Renal cortical epithelial cell (primary cell): ENCODE results near the gene KLK2. TPM values are rescaled to one million over a fixed set of nuclear protein-coding genes. Genes with fewer than 3 reads are reported as not detected.
A peak's percentile ranks its signal among the peaks of the same experiment; 100 is the strongest.

Source experiments
- DNase-seq: peaks from one replicate; pipeline ENCODE4 v3.0.0-alpha.2; 2011; ENCODE audit warnings: low read depth
- total RNA-seq: library from RNA; depleted of rRNA; stranded (reverse); fragments of >200 nt; gene quantifications from 2 replicates; pipeline ENCODE4 v1.2.3, GENCODE V29; 2014

KLK2 gene
- total RNA-seq, 1 donor from 2014 or later = not detected

DNA sequence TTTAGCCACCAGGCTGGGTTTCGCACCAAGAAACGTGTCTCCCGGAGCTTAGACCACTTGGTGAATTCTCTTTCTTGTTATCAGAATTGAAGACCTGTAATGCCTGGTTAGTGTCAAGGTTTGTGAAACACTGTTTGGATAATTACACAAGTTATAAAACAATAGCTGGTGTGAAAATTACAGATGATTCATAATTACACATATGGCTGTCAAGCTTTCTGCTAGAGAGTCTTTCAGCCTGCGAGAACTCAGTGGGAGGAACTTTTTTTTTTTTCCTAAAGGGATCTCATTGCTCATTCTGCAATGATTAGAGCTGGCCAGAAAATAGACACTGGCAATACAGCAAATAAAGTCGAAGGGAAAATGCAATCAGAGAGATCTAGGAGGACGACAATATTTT lies 51.3 kb downstream of the KLK2 start:
- no peak for DNase-seq

GRCh38 chr19:50925734-50926133 lies 52.5 kb downstream of the KLK2 start:
- peak; percentile 10 for DNase-seq

- no peak for DNase-seq
Measured at GRCh38 chr19:50926144-50926543, 52.9 kb downstream of the KLK2 start.

DNA sequence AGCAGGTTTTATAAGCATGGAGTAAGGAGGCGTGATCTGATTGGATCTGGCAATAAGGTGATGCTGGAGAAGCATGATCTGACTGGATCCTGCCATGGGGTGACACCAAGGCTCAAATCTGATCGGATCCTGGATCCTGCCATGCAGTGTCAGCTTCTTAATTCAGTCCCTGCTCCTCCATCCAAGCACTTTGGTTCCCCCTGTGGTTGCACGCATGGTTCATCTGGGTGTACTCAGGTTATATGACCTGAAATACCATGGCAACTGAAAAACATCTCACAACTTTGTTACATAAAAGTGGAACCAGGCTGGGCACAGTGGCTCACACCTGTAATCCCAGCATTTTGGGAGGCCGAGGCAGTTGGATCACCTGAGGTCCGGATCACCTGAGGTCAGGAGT lies 55.6 kb downstream of the KLK2 start:
- peak; percentile 7 for DNase-seq

Other genes starting within 250 kb of the KLK2 start
- gene SYT3, start 233.6 kb upstream of the KLK2 start, total RNA-seq = 0.40 TPM in 1 of 2 replicates, not detected in the other
- 0.40 TPM in 1 of 2 replicates, not detected in the other for gene C19orf81, start 224.0 kb upstream of the KLK2 start, total RNA-seq
- gene SHANK1, start 153.6 kb upstream of the KLK2 start, total RNA-seq = 0.17 and 0.65 TPM in 2 replicates
- gene CLEC11A, start 150.1 kb upstream of the KLK2 start, total RNA-seq = 0.15 and 0.52 TPM in 2 replicates
- not detected in 2 replicates for gene GPR32, start 103.0 kb upstream of the KLK2 start, total RNA-seq
- gene ACP4, start 83.0 kb upstream of the KLK2 start, total RNA-seq = not detected in 2 replicates
- not detected in 2 replicates for gene KLK1, start 49.7 kb upstream of the KLK2 start, total RNA-seq
- gene KLK15, start 39.9 kb upstream of the KLK2 start, total RNA-seq = not detected in 2 replicates
- gene KLK3, start 18.5 kb upstream of the KLK2 start, total RNA-seq = not detected in 2 replicates
- not detected in 2 replicates for gene KLK4, start 38.0 kb downstream of the KLK2 start, total RNA-seq
- 1.3 and 20.7 TPM in 2 replicates for gene KLK5, start 79.6 kb downstream of the KLK2 start, total RNA-seq
- 1.0 and 16.8 TPM in 2 replicates for gene KLK6, start 96.2 kb downstream of the KLK2 start, total RNA-seq
- gene KLK7, start 110.5 kb downstream of the KLK2 start, total RNA-seq = 0.30 and 10.8 TPM in 2 replicates
- gene KLK8, start 128.2 kb downstream of the KLK2 start, total RNA-seq = 5.4 TPM in 1 of 2 replicates, not detected in the other
- 0.60 and 17.4 TPM in 2 replicates for gene KLK10, start 146.3 kb downstream of the KLK2 start, total RNA-seq
- gene KLK11, start 153.2 kb downstream of the KLK2 start, total RNA-seq = not detected in 2 replicates
- gene KLK12, start 161.6 kb downstream of the KLK2 start, total RNA-seq = not detected in 2 replicates
- not detected in 2 replicates for gene KLK13, start 191.7 kb downstream of the KLK2 start, total RNA-seq
- not detected in 2 replicates for gene KLK14, start 209.4 kb downstream of the KLK2 start, total RNA-seq
- gene CTU1, start 235.0 kb downstream of the KLK2 start, total RNA-seq = 6.4 and 7.8 TPM in 2 replicates